ENCODE data around the gene RCE1.
A peak's percentile ranks its signal among the peaks of the same experiment; 100 is the strongest.

Gene RCE1

DNA sequence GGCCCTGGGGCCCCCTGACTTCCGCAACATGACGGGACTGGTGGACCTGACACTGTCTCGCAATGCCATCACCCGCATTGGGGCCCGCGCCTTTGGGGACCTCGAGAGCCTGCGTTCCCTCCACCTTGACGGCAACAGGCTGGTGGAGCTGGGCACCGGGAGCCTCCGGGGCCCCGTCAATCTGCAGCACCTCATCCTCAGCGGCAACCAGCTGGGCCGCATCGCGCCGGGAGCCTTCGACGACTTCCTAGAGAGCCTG, 14.6 kb downstream of the RCE1 start:
- DNase-seq, result no peak

DNA sequence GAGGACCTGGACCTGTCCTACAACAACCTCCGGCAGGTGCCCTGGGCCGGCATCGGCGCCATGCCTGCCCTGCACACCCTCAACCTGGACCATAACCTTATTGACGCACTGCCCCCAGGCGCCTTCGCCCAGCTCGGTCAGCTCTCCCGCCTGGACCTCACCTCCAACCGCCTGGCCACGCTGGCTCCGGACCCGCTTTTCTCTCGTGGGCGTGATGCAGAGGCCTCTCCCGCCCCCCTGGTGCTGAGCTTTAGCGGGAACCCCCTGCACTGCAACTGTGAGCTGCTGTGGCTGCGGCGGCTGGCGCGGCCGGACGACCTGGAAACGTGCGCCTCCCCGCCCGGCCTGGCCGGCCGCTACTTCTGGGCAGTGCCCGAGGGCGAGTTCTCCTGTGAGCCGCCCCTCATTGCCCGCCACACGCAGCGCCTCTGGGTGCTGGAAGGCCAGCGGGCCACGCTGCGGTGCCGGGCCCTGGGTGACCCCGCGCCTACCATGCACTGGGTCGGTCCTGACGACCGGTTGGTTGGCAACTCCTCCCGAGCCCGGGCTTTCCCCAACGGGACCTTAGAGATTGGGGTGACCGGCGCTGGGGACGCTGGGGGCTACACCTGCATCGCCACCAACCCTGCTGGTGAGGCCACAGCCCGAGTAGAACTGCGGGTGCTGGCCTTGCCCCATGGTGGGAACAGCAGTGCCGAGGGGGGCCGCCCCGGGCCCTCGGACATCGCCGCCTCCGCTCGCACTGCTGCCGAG, 15.1 kb downstream of the RCE1 start:
- DNase-seq, result no peak

DNA sequence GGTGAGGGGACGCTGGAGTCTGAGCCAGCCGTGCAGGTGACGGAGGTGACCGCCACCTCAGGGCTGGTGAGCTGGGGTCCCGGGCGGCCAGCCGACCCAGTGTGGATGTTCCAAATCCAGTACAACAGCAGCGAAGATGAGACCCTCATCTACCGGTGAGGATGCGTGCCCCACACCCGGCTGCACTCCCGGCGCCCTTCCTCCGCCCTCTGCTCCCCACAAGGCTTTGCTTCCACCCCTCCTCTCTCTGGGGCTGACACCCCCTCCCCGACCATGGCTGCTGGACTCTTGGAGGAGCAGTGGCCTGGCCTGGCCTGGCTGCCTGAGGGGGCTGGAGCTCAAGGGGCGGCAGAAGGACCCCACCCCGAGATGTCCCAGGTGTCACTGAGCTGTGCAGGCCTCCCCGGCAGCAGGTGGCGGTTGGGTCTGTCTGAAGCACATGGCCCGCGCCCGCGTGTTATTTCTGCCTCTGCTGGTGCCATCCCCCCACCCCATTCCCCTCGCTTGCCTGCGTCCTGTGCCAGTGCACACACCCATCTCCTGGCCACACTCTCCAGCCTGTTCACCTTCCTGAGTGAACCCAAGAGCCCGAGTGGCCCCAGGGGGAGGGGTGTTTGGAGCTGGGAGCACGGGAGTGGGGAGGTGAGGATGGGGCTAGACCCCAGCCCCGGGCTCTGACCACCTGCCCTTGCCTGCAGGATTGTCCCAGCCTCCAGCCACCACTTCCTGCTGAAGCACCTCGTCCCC, 15.9 kb downstream of the RCE1 start:
- no peak for DNase-seq

DNA sequence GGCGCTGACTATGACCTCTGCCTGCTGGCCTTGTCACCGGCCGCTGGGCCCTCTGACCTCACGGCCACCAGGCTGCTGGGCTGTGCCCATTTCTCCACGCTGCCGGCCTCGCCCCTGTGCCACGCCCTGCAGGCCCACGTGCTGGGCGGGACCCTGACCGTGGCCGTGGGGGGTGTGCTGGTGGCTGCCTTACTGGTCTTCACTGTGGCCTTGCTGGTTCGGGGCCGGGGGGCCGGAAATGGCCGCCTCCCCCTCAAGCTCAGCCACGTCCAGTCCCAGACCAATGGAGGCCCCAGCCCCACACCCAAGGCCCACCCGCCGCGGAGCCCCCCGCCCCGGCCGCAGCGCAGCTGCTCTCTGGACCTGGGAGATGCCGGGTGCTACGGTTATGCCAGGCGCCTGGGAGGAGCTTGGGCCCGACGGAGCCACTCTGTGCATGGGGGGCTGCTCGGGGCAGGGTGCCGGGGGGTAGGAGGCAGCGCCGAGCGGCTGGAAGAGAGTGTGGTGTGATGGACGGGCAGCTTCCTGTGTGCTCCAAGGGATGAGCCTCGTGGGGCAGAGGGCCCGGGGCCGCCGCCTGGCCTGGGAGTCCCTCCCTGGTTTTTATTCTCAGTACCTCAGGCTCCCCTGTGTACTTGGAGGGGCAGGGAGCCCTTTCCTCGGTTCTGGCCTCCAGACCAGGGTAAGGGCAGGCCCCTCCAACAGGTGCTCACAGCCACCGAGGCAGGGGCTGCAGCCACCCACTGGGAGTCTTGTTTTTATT, 16.6 kb downstream of the RCE1 start:
- no peak for DNase-seq

DNA sequence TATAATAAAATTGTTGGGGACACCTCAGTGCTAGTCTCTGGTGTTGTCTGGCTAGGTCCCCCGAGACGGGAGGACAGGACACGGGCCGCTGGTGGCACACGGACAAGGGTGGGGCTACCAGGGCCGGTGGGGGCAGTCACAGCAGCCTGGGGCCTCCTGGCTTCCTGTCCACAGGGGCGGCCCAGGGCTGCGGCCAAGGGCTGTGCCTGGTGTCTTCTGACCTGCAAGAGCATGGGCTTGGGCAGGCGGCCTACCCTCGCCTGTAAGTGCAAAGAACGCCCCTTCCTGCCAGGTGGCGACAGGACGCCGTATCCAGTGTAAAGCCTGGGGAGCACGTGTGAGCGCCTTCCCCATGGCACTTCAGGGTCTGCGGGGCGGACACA, 17.2 kb downstream of the RCE1 start:
- no peak for DNase-seq

DNA sequence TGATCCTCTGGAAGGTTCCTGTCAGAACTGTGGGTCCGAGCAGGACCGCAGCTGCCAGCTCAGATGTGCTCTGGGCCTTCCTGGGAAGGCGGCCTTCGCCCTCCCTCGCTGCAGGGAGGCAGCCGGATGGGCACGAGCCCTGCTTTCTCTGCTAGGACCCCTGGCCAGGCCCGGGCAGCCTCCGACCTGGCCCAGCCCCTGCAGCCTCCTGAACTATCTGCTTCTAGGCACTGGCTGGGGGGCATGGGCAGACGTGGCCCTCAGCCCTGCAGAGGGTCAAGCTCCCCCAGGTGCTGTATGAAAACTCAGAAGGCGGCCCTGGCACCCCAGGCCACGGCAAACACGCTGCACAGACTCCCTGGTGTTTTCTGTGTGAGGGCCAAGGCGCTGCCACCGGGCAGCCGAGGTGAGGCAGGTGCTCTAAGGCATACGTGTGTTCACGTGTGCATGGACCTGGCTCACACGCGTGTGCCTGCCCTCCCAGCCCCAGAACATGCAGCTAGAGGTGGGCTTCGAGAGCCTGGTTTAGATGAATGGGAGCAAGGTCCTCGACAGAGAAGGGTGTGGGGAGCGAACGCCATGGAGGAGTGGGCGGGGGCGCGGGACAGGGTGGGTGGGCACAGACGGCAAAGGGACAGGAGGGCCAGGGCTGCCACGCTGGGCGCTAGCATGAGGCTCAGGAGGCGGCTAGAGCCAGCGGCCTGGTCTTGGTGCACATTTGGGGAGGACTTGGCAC, 18.0 kb downstream of the RCE1 start:
- no peak for DNase-seq

DNA sequence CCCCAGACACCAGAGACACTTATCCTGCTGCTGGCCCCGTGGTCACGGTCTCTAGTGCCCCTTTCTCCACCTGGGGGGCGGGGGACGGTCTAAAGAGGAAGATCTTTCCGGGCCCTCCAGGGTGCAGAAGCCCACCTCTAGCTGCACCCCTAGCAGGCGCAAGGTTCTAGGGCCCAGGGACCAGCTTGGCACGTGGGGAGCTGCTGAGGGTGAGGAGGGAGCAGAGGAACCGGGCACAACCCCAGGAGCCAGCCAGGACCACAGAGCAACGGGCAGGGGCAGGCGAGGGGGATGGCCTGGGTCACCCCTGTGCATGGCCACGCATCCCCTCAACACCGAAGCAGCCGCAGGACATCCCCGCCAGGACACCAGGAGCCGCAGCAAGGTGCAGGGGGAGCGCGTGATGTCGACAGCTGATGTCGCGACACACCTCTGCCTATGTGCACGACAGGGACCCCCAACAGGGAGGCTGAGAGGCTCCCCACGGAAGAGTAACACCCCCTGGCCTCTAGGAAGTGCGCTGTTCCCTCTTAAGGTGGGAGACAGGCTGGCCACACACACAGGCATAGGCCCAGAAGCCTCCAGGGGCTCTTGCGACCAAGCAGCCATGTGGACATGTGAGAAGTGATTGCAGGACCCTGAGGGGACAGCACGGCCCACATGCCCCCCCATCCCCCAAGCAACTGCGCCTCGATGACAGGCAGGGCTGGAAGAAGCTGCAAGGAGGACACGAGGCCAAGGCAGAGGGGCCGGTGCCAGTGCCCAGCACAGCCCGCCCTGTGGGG, 18.7 kb downstream of the RCE1 start:
- no peak for DNase-seq

DNA sequence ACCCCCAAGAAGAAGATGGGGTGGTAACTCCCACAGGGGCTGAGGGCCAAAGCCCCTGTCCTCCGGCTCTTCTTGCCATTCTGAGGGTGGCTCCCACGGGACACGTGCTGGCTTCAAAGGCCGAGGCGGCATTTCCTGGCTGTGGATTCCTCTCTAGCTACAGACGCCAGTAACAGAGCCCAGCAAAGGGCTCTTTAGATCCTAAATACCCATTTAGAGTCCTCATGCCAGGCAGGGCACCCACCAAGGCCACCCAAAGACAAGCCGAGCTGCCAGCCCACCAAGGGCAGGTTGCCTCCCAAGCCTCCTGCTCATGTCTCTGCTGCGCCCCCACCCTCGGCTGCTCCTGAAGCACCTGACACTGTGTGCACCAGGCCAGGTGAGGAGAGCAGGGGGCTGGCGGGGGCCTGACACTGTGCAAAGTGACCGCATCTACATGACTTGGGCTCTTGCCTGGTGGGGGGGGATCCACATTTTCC, 19.4 kb downstream of the RCE1 start:
- no peak for DNase-seq

DNA sequence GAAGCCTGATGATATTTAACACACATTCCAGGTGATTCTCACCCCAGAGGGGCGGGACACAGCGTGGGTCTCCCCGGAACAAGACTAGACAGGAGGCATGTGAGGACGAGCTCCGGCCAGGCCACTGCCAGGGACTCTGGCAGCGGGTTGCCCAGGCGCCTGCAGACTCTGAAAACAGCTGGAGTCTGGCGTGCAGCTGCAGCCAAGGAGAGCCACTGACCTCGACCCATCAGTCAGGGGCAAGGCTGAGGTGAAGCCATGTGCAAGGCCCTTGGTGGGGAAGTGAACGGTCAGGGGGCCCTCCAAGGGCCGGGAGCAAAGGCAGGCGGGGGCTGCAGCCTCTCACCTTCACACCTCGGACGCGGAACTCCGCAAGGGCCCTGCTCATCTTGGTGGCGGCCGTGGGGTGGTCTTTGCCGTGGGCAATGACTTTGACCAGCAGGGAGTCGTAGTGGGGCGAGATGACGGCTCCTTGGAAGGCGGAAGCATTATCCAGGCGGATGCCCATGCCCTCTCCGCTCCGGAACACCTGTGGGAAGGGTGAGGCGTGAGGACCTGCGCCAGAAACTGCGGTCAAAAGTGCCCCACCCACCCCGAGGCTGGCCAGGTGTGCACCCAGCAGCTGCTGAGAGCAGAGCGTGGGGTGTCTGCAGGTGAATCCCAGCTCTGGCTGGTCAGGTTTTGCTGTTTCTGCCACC, 20.3 kb downstream of the RCE1 start:
- no peak for DNase-seq

DNA sequence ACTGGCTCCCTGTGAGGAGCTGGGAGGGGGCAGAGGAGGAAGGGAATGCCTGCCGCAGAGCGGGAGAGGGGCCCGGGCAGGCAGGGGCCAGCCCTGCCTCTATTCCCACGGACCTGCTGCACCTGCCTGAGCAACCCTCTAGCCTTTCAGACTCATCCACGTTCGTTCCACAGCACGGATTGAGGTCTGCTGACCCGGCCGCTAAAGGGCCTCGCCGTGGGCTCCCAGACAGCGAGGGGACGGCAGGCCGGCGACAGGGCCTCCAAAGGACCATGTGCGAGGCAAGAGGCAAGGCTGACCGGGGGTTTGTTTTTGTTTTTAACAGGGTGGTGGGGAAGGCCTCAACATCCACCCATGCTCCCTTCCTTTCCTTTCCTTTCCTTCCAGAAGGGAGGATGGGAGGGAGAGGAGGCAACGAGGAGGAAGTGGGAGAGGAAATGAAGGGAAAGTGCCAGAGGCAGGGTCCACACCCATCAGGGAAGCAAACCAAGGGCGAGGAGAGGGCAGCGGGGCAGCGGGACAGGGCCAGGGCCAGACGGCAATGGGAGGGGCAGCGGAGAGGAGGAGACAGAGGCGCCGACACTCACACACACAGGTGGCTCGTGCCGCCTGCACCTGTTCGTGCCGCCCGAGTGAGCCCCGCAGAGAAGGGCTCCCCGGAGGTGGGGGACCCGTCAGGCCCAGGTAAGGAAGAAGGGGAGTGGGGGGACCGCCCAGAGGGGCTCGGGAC, 21.1 kb downstream of the RCE1 start:
- no peak for DNase-seq

DNA sequence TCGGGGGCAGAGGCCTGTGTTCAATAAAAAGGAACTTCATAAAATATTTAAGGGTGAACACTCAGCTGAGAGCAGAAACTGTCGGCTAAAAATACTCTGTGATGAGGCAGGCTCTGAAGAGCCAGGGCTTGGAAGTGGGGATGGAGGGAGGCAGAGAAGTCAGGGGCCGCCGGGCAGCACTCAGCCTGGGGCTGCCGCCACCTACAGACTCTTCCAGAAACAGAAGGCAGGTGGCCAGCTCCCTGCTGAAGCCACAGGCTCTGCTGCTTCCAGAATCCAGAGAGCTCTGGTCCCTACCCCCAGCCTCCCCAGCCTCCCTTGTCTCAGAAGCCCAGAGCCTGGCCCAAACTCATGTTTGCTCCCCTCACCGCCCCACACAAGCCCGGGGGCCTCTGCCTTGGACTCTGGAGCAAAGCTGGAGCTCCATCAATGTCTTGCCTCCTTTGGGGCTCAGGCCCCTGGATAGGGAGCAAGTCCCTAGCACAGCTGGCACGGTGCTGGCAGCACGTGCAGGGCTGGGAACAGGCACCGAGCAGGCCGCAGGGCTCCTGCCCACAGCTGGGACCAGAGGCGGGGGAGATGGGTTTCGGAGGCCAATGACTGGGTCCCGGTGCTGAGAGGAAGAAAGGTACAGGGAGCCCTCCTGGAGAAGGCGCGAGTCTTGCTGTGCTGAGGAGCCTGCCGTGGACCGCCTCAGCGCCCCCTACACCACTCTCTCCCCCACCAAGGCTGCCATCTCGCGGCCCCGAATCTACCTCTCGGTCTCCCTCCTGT, 21.9 kb downstream of the RCE1 start:
- no peak for DNase-seq

DNA sequence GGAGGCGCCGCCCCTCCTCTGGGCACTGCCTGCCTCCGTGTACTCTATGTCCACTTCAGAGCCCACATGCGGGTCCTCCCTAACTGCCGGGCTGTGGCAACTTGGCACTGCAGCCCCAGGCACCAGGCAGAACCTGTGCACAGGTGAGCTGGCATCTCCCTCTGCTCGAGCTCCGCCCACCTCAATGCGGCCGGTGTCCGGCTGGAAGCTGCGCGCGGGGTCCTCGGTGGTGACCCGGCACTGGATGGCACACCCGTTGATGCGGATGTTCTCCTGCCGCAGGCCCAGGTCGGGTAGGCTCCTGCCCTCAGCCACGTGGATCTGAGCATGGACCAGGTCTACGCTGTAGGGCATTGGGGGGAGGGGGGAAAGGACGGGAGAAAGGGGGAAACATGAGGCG, 22.8 kb downstream of the RCE1 start:
- no peak for DNase-seq

DNA sequence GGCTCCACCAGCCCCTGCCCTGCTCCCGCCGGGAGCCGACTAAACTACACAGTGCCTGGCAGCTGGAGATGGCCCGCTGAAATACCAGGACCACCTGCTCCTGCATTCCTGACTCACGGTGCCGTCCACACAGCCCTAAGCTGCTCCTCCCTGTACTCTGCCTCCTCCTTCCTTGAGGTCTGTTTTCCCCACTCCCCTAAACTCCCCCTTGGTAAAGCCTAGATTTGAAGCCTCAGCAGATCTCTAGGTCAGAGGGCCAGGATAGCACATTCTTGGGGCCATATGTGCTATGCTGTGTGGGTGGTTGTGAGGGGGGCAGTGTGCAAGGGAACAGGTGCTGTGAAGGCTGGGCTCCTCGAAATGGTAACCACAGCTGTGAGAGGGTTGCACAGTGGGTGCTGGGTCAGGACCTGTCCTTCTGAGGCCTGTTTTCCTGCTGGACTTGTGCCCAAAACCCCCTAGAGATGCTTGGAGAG, 23.3 kb downstream of the RCE1 start:
- DNase-seq, result no peak

DNA sequence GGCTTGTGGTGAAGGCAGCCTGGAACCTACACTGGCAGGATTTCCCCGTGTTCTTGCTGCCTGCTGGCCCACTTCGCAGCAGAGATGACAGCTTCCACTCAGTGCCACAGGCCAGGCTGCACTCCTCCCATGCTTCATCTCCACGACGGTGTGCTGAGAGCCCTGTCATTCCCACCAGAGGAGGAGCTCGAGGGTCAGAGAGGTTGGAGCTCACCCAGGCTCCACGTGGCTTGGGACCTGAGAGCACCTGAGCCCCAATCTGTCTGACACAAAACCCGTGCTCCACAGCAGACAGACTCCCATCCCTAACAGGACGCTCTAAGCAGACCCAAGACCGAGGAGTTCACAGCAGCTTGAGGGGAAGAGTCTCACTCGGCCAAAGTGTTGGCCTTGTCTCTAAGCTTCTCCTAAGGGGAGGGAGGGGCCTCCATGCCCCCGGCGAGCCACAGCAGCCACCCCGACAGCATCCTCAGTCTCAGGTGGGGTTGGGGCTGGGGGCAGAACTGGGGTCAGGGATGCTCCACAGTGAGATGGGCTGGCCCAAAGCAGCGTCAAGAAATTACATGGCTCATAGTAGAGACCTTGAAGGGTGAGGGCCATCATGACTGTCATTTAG, 24.3 kb downstream of the RCE1 start:
- DNase-seq, result no peak

DNA sequence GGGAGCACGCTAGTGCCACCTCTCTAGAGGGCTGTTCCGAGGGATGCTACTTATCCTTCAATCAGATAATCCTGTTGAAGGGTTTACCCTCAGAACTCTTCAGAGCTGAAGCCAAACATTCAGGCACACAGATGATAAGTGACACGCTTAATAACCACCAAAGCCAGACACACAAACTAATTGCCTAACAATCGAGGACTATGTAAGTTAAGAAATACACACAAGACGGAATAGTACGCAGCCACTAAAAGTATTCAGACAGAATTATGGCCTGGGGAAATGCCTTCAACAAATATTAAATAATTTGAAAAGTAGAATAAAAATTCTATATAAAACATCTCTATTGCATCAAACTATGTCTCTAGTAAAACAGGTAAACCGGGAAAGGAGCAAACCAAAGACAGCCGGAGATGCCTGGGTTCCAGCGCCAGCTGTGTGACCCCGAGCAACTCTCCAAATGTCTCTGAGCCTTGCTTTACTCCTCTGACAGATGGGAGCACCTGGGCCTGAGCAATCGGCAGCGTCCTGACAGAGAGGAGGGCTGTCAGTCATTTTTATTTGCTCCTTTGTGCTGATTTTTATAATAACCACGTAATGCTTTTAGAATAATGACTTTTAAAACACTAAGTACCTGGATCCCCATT, 25.0 kb downstream of the RCE1 start:
- no peak for DNase-seq

DNA sequence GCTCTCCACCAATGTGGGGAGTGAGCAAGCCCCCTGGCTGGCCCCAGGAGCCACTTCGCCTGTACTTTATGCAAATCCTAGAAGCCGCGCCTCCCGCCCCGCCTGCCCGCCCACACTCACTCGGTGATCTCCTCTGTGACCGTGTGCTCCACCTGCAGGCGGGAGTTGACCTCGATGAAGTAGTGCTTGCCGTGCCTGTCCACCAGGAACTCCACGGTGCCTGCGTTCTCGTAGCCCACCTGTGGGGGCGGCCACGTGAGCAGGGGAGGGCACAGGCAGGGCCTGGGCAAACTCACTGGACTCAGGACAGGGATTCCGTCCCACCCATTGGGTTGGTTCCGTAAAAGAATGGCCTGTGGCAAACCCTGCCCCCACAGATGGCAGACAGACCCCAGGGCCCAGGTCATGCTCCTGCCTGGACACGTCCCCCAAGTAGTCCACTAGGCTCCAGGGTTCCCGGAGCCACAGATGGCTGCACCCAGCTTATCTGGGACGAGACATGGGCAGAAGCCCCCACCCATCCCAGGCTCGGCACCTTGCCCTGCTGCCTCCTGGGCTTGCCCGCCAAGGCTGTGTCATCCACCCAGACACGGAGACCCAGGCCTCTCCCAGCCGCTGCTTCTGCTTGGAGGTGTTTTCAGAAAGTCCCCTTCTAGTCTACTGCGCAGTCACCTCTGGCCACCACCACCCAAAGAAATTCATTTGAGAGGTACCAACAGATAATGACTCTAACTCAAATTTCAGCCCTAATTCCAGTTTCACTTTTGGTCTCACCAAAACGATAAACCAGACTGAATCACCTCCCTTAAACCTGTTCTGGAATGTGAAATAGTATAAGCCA, 25.7 kb downstream of the RCE1 start:
- DNase-seq, result peak; percentile 79

DNA sequence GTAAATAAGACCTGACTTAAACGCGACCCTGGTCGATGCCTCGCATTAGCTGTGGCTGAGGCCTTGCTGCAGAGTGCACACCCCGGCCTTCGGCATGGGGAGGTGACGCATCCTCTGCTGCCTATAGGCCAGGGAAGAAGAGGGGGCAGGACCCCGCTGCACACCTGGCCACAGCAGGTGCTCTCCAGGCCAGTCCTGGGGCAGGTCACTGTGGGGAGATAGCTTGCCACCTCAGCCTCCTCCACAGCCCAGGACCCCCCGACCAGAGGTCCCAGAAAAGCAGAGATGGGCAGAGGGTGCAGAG, 26.3 kb downstream of the RCE1 start:
- no peak for DNase-seq

DNA sequence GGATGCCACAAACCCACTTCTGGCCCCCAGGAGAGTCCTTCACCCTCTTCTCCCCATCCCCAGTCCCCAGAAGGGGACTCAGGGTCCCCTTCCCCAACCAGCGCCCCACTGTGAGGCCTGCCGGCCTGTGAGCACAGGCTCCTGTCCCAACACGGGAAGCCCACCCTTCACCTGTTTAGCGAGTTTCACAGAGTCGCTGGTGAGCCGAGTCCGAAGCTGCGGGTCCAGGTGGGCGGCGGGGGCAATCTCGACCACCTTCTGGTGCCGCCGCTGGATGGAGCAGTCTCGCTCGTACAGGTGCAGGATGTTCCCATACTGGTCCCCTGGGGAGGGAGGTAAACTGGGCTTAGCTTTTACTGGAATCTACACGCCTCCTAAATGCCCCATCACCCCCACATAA, 26.9 kb downstream of the RCE1 start:
- DNase-seq, result no peak

All from CD4-positive, alpha-beta T cell treated with Interleukin-21 for 1 hour (primary cell).